Vagina (tissue), 2 donors: ENCODE measurements around the gene TMEM244.

ENCODE experiments used
- POLR2A ChIP-seq, 2 donors: fragments of 450-650 bp; IDR thresholded peaks; one replicate each; pipeline ENCODE4 v1.6.1; 2017; ENCODE audit warnings: antibody characterized with exemption in 2 of 2, mild to moderate bottlenecking in 2 of 2, moderate library complexity in 2 of 2
- POLR2AphosphoS5 ChIP-seq, 2 donors: sonication (generic); formaldehyde crosslinking; IDR thresholded peaks; one replicate each; pipeline ENCODE4 v1.9.0; 2017; ENCODE audit warnings: antibody characterized with exemption in 2 of 2, mild to moderate bottlenecking in 2 of 2, low read depth in 1 of 2; ENCODE audit not compliant: insufficient read depth in 1 of 2
- TF ChIP-seq, protein P1 (sequence below), 3 experiments: fragments of 450-650 bp in 2 of 3; fragments of 200-600 bp in 1 of 3; sonication (generic) in 1 of 3; IDR thresholded peaks; one replicate each; pipeline ENCODE4 v1.5.1; 2017 to 2019; ENCODE audit warnings: antibody characterized with exemption in 3 of 3, mild to moderate bottlenecking in 2 of 3, moderate library complexity in 2 of 3

- TF ChIP-seq, protein P1, sequence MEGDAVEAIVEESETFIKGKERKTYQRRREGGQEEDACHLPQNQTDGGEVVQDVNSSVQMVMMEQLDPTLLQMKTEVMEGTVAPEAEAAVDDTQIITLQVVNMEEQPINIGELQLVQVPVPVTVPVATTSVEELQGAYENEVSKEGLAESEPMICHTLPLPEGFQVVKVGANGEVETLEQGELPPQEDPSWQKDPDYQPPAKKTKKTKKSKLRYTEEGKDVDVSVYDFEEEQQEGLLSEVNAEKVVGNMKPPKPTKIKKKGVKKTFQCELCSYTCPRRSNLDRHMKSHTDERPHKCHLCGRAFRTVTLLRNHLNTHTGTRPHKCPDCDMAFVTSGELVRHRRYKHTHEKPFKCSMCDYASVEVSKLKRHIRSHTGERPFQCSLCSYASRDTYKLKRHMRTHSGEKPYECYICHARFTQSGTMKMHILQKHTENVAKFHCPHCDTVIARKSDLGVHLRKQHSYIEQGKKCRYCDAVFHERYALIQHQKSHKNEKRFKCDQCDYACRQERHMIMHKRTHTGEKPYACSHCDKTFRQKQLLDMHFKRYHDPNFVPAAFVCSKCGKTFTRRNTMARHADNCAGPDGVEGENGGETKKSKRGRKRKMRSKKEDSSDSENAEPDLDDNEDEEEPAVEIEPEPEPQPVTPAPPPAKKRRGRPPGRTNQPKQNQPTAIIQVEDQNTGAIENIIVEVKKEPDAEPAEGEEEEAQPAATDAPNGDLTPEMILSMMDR (IDR thresholded peaks at IDR 0.05): no peak
- TF ChIP-seq POLR2AphosphoS5 (IDR thresholded peaks at IDR 0.05; ENCODE audit: insufficient read depth in 1 of 2, low read depth in 1 of 2): no peak
- no peak for TF ChIP-seq POLR2A (IDR thresholded peaks at IDR 0.05)
Observed at GRCh38 chr6:129843573-129843972, 17.5 kb downstream of the TMEM244 start.
